Activated CD4-positive, alpha-beta T cell treated with anti-CD3 and anti-CD28 coated beads for 1 hour (primary cell): ENCODE results near the gene UGT1A8.
"Not testable (repeated sequence)": the region's sequence is repeated elsewhere in the genome, so short reads cannot be mapped to it uniquely, and the experiment has no call there.

Source experiments
- DNase-seq: peaks from one replicate; pipeline ENCODE4 v3.0.0-alpha.2; 2020

Gene UGT1A8

DNA sequence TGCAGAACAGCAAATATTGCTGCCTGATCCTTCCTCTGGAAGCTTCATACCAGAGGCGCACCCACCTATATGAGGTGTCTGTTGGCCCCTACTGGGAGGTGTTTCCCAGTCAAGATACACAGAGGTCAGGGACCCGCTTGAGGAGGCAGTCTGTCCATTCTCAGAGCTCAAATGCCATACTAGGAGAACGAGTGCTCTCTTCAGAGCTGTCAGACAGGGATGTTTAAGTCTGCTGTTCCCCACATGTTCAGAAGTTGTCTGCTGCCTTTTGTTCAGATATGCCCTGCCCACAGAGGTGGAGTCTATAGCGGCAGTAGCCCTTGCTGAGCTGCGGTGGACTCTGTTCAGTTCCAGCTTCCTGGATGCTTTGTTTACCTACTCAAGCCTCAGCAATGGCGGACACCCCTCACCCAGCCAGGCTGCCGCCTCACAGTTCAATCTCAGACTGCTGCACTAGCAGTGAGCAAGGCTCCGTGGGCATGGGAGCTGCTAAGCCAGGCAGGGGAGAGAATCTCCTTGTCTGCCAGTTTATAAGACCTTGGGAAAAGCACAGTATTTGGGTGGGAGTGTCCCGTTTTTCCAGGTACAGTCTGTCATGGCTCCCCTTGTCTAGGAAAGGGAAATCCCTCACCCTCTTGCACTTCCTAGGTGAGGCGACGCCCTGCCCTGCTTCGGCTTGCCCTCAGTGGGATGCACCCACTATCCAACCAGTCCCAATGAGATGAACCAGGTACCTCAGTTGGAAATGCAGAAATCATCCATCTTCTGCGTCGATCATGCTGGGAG, 119.6 kb downstream of the UGT1A8 start:
- not testable (repeated sequence) for DNase-seq

DNA sequence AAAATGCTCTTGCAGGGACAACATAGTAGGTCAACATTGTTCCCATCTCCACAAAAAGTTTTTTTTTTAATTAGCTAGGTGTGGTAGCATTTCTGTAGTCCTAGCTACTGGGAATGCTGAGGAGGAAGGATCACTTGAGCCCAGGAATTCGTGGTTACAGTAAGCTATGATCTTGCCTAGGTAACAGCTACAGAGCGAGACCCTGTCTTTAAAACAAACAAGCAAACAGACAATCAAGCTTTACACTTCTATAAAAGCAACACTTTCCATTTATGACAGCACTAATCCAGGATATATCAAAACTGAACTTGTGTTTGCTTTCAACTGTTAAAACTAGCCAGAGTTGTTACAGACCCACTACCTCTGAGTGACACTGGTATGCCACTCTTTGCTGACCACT, 123.4 kb downstream of the UGT1A8 start:
- DNase-seq: no peak

DNA sequence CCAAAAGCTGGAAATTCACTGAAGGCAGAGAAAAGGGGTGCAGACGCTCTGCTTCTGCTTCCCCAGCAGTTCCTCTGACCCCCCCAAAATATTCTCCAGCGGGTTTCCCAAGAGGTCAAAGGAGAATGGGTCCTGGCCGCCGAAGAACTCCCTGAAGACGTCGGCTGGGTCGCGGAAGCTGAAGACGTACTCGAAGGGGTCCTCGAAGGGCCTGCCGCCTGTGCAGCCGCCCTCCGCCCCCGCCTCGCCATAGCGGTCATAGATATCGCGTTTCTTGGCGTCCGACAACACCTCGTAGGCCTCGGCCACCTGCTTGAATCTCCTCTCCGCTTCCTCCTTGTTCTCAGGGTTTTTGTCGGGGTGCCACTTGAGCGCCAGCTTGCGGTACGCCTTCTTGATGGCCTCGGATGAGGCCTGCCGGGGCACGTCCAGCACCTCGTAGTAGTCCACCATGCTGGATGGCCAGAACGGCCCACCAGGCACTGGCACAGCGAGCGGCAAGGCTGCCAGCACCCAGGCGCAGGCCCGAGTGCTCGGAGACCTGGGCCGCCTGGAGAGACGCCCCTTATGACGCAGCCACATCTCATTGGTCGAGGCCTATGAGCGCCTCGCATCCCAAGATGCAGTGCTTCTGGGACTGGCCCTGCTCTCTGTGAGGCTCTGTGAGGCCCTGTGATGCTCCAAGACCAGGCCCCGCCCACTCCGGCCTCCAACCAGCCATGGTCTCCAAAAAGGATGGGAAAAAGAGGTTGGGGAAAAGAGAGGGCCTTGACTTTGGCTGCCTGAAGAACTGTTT, 126.2 kb downstream of the UGT1A8 start:
- no peak for DNase-seq

DNA sequence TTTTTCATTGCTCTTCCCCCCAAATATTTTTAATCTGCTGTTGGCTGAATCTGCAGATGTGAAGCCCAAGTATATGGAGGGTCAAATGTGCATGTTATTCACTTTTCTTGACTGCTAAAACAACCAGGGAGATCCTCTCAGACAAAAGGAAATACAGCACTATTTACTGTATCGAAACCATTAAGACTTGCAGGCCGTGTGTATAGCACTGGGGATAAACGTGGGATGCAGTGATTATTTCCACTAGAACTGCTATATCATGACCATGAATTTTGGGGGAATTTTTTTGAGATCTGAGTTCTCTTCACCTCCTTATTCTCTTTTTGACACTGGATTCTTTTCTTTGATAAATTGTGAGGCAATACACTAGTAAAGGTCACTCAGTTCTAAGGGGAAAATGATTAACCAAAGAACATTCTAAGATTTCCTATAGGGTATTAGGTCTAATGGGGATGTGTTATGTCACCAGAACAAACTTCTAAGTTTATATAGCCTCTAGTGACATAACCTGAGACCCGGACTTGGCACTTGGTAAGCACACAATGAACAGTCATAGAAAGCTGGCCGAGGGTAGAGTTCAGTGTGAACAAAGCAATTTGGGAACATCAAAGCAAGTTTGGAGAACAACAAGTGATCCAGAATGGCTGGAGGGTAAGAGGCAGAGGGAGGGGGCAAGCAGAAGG, 127.8 kb downstream of the UGT1A8 start:
- DNase-seq: no peak

DNA sequence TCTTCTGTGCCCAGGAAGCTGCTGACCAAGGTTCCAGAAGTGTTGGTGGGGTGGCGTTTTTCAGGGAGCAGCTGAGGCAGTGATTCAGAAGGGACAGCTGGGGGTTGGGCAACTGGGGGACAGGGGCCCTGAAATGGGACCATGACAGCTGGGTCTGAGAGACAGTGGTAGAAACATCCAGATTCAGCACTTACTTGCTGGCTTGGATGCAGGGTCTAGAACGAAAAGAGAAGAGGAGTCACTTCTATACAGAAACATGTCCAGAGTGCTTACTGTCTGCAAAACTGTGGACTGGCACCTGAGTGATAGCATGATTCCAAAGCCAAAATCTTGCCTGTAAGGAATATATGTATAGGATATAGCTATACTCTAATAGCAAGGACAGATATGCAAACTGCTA, 128.4 kb downstream of the UGT1A8 start:
- not testable (repeated sequence) for DNase-seq

DNA sequence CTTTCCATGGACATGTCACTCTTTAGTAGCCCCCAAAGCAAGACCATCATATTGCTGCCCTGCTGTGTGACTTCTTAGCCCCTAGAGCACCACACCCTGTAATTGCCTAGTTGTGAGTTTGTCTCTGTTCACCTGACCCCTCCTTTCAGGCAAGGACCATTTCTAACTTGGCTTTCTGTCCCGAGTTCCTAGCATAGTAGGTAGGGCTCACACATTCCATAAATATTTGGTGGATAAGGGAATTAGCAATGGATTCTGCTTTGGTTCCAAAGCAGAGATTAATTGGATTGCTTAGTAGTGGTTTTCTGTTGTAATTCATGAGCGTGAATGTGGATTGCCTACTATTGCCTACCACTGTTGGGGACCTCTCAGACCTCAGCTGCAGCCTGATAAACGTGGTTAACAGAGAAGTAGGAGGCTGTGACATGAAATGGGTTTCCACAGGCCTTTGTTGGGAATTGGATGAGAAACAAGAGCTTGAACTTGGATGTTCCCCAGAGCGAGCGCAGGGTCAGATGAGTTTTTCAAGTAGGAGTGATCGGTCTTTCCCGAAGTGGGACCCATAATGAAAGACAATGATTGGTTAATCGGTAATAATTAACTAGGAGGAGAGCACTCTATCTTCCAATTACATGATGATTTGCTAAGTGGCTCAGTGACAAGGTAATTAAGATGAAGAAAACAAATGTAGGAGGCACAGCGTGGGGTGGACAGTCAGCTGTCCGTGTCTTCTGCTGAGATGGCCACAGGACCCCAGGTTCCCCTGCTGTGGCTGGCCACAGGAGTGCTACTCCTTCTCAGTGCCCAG, 129.2 kb downstream of the UGT1A8 start:
- DNase-seq: no peak

DNA sequence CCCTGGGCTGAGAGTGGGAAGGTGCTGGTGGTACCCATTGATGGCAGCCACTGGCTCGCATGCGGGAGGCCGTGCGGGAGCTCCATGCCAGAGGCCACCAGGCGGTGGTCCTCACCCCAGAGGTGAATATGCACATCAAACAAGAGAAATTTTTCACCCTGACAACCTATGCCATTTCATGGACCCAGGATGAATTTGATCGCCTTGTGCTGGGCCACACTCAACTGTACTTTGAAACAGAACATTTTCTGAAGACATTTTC, 129.8 kb downstream of the UGT1A8 start:
- no peak for DNase-seq

DNA sequence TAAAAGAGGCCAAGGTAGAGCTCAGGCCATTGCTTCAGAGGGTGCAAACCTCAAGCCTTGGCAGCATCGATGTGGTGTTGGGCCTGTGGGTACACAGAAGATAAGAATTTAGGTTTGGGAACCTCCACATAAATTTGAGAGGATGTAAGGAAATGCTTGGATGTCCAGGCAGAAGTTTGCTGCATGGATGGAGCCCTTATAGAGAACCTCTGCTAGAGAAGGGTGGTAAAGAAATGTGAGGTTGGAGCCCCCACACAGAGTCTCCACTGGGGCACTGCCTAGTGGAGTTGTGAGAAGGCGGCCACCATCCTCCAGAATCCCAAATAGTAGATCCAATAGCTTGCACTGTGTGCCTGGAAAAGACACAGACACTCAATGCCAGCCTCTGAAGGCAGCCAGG, 133.3 kb downstream of the UGT1A8 start:
- DNase-seq: not testable (repeated sequence)

DNA sequence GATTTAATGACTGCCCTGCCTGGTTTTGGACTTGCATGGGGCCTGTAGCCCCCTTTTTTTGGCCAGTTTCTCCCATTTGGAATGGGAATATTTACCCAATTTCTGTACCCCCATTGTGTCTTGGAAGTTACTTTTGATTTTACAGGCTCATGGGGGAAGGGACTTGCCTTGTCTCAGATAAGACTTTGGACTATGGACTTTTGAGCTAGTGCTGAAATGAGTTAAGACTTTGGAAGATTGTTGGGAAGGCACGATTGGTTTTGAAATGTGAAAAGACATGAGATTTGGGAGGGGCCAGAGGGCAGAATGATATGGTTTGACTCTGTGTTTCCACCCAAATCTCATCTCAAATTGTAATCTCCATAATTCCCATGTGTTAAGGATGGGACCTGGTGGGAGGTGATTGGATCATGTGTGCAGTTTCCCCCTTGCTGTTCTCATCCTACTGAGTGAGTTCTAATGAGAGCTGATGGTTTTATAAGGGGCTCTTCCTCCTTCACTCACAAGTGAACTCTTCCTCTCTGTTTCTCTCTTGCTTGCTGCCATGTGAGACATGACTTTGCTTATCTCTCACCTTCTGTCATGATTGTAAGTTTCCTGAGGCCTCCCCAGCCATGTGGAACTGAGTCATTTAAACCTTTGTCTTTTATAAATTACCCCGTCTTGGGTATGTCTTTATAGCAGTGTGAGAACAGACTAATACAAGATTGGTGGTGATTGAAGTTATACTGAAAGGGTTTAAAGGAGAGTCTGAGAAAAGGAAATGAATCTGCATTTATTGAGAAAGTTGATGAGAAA, 134.0 kb downstream of the UGT1A8 start:
- not testable (repeated sequence) for DNase-seq

DNA sequence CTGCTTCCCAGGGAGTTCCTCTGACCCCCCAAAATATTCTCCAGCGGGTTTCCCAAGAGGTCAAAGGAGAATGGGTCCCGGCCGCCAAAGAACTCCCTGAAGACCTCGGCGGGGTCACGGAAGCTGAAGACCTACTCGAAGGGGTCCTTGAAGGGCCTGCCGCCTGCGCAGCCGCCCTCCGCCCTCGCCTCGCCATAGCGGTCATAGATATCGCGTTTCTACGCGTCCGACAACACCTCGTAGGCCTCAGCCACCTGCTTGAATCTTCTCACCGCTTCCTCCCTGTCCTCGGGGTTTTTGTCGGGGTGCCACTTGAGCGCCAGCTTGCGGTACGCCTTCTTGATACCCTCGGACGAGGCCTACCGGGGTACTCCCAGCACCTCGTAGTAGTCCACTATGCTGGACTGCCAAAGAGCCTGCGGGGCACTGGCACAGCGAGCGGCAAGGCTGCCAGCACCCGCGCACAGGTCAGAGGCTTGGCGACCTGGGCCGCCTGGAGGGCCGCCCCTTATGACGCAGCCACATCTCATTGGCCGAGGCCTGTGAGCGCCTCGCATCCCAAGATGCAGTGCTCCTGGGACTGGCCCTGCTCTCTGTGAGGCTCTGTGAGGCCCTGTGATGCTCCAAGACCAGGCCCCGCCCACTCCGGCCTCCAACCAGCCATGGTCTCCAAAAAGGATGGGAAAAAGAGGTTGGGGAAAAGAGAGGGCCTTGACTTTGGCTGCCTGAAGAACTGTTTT, 137.6 kb downstream of the UGT1A8 start:
- no peak for DNase-seq

DNA sequence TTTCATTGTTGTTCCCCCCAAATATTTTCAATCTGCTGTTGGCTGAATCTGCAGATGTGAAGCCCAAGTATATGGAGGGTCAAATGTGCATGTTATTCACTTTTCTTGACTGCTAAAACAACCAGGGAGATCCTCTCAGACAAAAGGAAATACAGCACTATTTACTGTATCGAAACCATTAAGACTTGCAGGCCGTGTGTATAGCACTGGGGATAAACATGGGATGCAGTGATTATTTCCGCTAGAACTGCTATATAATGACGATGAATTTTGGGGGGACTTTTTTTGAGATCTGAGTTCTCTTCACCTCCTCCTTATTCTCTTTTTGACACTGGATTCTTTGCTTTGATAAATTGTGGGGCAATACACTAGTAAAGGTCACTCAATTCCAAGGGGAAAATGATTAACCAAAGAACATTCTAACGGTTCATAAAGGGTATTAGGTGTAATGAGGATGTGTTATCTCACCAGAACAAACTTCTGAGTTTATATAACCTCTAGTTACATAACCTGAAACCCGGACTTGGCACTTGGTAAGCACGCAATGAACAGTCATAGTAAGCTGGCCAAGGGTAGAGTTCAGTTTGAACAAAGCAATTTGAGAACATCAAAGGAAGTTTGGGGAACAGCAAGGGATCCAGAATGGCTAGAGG, 139.1 kb downstream of the UGT1A8 start:
- no peak for DNase-seq

DNA sequence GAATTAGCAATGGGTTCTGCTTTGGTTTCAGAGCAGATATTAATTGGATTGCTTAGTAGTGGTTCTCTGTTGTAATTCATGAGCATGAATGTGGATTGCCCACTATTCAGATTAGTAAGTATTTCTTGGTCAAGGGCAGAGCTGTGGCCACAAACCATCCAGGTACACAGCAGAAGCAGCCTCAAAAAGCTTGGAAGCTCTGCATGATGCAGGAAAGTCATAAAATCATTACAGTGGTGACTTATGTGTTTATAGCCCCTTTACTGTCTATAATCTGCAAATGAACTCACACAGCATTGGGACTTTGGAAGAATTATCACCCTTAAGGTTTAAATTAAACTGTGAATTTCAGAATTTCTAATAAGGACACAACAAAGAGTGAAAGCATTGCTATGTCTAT, 140.7 kb downstream of the UGT1A8 start:
- DNase-seq: no peak

DNA sequence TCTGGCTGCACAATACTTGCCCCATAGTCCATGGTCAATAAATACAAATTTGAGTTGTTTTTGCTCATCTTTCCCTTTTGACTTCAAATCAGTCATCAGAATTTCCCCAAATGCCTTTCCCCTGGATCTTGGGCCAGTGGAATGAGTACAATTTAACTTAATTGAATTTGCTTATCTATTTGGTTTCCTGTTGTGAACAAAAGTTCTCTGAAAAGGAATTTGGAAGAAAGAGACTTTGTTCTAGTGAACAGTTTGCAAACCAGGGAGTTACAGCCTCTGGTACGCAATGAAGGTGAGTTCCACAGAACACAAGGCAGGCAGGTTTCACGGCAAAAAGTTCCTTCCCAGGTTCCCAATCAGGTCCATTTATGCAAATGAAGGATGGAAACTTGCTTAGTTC, 141.4 kb downstream of the UGT1A8 start:
- DNase-seq: no peak

DNA sequence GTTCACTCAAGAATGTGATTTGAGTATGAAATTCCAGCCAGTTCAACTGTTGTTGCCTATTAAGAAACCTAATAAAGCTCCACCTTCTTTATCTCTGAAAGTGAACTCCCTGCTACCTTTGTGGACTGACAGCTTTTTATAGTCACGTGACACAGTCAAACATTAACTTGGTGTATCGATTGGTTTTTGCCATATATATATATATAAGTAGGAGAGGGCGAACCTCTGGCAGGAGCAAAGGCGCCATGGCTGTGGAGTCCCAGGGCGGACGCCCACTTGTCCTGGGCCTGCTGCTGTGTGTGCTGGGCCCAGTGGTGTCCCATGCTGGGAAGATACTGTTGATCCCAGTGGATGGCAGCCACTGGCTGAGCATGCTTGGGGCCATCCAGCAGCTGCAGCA, 142.6 kb downstream of the UGT1A8 start, which contains the start of gene UGT1A1:
TSS of gene UGT1A1 (plus strand) at position 228 of the 400 bp plus-strand sequence. CDS start at position 246, 18 bp downstream.
- DNase-seq: no peak

DNA sequence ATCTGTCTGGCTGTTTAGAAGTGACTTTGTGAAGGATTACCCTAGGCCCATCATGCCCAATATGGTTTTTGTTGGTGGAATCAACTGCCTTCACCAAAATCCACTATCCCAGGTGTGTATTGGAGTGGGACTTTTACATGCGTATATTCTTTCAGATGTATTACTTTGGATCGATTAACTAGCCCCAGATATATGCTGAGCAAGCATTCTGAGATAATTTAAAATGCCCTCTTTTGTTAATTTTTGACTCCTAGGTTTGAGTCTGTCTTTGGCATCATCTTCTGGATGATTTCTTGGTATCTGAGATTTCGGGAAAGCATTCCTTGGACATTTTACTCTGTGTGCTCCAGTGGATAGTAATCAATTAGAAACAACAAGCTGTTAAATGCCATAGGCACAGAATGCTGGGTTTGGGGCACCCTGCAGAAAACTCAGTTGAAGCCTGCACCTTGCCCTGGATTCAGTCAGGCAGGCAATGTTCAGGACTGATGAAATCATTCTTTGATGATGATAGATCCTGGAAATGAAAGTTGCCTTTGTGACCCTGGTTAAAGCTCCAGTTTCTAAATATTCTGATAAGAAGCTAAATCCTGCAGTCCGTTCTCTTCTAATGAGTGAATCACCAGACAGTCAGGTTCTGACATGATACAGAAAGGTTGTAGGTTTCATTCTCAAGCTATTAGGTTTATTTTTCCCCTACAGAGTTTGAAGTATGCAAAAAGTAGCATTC, 143.8 kb downstream of the UGT1A8 start:
- DNase-seq: no peak

DNA sequence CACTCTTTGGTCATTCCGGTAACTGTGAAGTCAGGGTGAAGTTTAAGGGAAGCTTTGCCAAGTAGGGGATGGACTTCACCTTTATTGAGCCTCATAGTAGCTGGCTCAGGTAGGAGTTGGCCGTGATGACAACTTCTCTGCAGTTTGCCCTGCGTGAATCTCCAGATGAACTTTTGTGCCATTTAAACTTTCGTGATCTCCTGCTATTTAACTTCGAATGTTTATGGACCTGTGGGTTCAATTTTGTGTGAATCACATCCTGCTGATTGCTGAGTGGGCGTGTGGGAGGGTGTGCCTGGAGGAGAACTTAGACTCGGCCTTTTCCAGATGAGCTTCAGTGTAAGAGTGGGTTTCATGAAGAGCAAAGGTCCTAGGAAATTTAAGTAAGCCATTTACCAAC, 146.8 kb downstream of the UGT1A8 start:
- DNase-seq: no peak

DNA sequence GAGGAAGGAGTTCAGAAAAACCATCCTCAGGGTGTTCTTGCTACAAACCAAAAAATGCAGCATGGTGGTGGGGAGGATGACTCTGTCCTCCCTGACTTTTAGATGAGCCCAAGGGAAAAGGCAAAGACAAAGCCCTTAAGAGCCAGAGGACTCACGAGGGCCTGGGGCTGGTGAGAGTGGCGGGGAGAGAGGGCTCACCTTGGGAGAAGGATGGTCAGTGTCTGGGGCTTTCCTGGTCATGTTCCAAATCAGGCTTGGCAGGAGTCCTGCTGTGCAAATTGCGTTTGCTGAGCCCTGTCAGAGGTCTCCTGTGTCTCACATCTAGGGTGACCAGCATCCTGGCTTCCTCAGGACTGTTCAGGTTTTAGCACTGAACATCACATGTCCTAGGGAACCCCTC, 147.3 kb downstream of the UGT1A8 start:
- DNase-seq: no peak

DNA sequence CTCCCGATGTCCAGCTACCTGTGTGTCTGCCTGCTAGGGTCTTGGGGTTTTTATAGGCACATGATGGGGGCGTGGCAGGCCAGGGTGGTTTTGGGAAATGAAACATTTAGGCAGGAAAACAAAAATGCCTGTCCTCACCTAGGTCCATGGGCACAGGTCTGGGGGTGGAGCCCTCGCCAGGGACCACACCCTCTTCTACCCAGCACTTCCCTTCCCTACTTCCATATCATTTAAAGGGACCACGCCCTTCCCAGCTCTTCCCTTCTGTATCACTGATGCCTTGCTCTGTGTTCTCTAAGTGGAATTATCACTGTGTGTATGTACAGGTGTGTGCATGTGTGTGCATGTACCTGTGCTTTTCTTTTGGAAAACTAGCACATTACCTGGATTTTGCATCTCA, 149.0 kb downstream of the UGT1A8 start:
- DNase-seq: no peak

DNA sequence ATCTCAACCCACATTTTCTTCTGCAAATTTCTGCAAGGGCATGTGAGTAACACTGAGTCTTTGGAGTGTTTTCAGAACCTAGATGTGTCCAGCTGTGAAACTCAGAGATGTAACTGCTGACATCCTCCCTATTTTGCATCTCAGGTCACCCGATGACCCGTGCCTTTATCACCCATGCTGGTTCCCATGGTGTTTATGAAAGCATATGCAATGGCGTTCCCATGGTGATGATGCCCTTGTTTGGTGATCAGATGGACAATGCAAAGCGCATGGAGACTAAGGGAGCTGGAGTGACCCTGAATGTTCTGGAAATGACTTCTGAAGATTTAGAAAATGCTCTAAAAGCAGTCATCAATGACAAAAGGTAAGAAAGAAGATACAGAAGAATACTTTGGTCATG, 150.6 kb downstream of the UGT1A8 start:
- no peak for DNase-seq

DNA sequence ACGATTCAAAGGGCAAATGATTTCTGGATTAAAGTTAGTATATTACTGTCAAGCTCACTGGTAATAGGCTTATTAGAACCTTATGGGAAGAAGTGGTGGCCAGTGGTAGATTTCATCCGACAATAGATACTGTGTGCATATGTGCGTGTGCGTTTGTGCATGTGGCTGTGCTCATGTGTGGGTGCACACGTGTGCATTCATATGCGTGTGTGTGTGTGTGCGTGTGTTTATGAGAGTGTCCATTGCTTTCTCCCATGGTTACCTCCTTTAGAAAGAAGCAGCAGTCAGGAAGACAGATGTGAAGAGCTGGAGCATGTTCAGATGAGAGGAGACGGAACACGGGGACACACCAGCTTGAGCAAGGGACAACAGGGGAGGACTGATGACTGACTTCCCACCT, 151.8 kb downstream of the UGT1A8 start:
- no peak for DNase-seq
